Astrocyte of the cerebellum (primary cell): ENCODE data around the gene PPP6R3.
"Not testable (repeated sequence)": the region's sequence is repeated elsewhere in the genome, so short reads cannot be mapped to it uniquely, and the experiment has no call there.

ENCODE experiments used
- DNase-seq: peaks from one replicate; pipeline ENCODE4 v3.0.0-alpha.2; 2011; ENCODE audit warnings: low read depth
- H3K4me3 ChIP-seq: 2 replicates; pipeline ENCODE4 v1.5.1; 2011; ENCODE audit warnings: mild to moderate bottlenecking, low read depth, low read length, moderate library complexity
- CTCF ChIP-seq: IDR thresholded peaks from 2 replicates; pipeline ENCODE4 v1.5.1; 2012; ENCODE audit warnings: low read length, low read depth, moderate library complexity, mild to moderate bottlenecking; ENCODE audit errors: missing control alignments
- in situ Hi-C: cut with HindIII; loops from 2 replicates; pipeline ENCODE4 v1.10.0; 2017; ENCODE audit warnings: low sequenced_read_pairs

PPP6R3 gene

GRCh38 chr11:68429661-68430060 lies 30.9 kb upstream of the PPP6R3 start:
- no peak overlapping the region for H3K4me3 ChIP-seq
- no peak for TF ChIP-seq CTCF
- no peak for DNase-seq
- in situ Hi-C loops: no loop called here

GRCh38 chr11:68430384-68430783 lies 30.2 kb upstream of the PPP6R3 start:
- in situ Hi-C loops: no loop called here
- H3K4me3 ChIP-seq: no peak overlapping the region
- no peak for DNase-seq
- no peak for TF ChIP-seq CTCF

GRCh38 chr11:68430801-68431200 lies 29.8 kb upstream of the PPP6R3 start:
- TF ChIP-seq CTCF: no peak
- in situ Hi-C loops: no loop called here
- DNase-seq: no peak
- no peak overlapping the region for H3K4me3 ChIP-seq

GRCh38 chr11:68431984-68432645 lies 28.4 kb upstream of the PPP6R3 start:
- H3K4me3 ChIP-seq: no peak overlapping the region
- no peak for DNase-seq
- in situ Hi-C loops: no loop called here
- TF ChIP-seq CTCF: no peak

GRCh38 chr11:68432874-68433273 lies 27.7 kb upstream of the PPP6R3 start:
- no peak for TF ChIP-seq CTCF
- no peak for DNase-seq
- H3K4me3 ChIP-seq: no peak overlapping the region
- in situ Hi-C loops: no loop called here

GRCh38 chr11:68433541-68433940 lies 27.0 kb upstream of the PPP6R3 start:
- TF ChIP-seq CTCF: no peak
- H3K4me3 ChIP-seq: no peak overlapping the region
- in situ Hi-C loops: no loop called here
- no peak for DNase-seq

GRCh38 chr11:68434159-68434558 lies 26.4 kb upstream of the PPP6R3 start:
- H3K4me3 ChIP-seq, in situ Hi-C loops, DNase-seq: not testable (repeated sequence)
